Measurements from ENCODE around the gene WT1.
"Not testable (repeated sequence)": the region's sequence is repeated elsewhere in the genome, so short reads cannot be mapped to it uniquely, and the experiment has no call there.

The WT1 gene

GRCh38 chr11:32375826-32376225 is 59.5 kb downstream of the WT1 start:
- Histone ChIP-seq H3K9me3 (ENCODE audit: control extremely low read depth in 1 of 5, control insufficient read depth in 4 of 5, insufficient read depth in 2 of 5, low read depth in 1 of 5, low read length in 4 of 5) (no peaks in the 10 kb centered on the region), H3K4me3 (ENCODE audit: control insufficient read depth in 1 of 7, extremely low read depth in 1 of 7, insufficient read depth in 4 of 7, low read depth in 2 of 7, low read length in 6 of 7) (no peak overlapping the region), H3K4me1 (ENCODE audit: control extremely low read depth in 1 of 4, control insufficient read depth in 4 of 4, insufficient read depth in 4 of 4, low read length in 3 of 4) (peaks cover 0 to 3% (median 1%) of the 10 kb centered on the region in 4 experiments), H3K27me3 (replicated peaks in 2 of 5; ENCODE audit: control insufficient read depth in 4 of 5, insufficient read depth in 5 of 5, low read length in 4 of 5) (no peaks in the 10 kb centered on the region), H3K27ac (ENCODE audit: insufficient read depth in 1 of 2, low read depth in 1 of 2, low read length in 2 of 2, poor library complexity in 1 of 2, severe bottlenecking in 2 of 2) (no peak overlapping the region), H3K36me3 (ENCODE audit: control insufficient read depth in 4 of 4, insufficient read depth in 4 of 4, low read length in 3 of 4) (no peaks in the 10 kb centered on the region)
- ChIA-PET POLR2A (interaction anchor here (0.6 kb wide), 1 partner anchor 232 kb away, joined by 3 read pairs; no protein-coding TSS in a partner anchor), CTCF (interaction anchor here (0.7 to 3.3 kb wide), 12 partner anchors 10 to 412 kb away, joined by 3 to 26 read pairs (median 3); no protein-coding TSS in a partner anchor)
- WGBS (ENCODE audit: insufficient coverage): 100% methylated on average over 1 of the region's 1 CpG
- DNase-seq: no peak

GRCh38 chr11:32374261-32374711 is 61.1 kb downstream of the WT1 start:
- WGBS (ENCODE audit: insufficient coverage): 43% methylated on average over 12 of the region's 13 CpGs
- peak; percentile 76 to 89 (median 86) for DNase-seq
- Histone ChIP-seq H3K9me3 (ENCODE audit: control extremely low read depth in 1 of 5, control insufficient read depth in 4 of 5, insufficient read depth in 2 of 5, low read depth in 1 of 5, low read length in 4 of 5) (no peaks in the 10 kb centered on the region), H3K4me3 (ENCODE audit: control insufficient read depth in 1 of 7, extremely low read depth in 1 of 7, insufficient read depth in 4 of 7, low read depth in 2 of 7, low read length in 6 of 7) (no peak overlapping the region), H3K4me1 (ENCODE audit: control extremely low read depth in 1 of 4, control insufficient read depth in 4 of 4, insufficient read depth in 4 of 4, low read length in 3 of 4) (peaks cover 0 to 3% (median 1%) of the 10 kb centered on the region in 4 experiments), H3K36me3 (ENCODE audit: control insufficient read depth in 4 of 4, insufficient read depth in 4 of 4, low read length in 3 of 4) (no peaks in the 10 kb centered on the region), H3K27ac (ENCODE audit: insufficient read depth in 1 of 2, low read depth in 1 of 2, low read length in 2 of 2, poor library complexity in 1 of 2, severe bottlenecking in 2 of 2) (no peak overlapping the region), H3K27me3 (replicated peaks in 2 of 5; ENCODE audit: control insufficient read depth in 4 of 5, insufficient read depth in 5 of 5, low read length in 4 of 5) (no peaks in the 10 kb centered on the region)
- CTCF ChIA-PET: interaction anchor here (0.7 to 3.3 kb wide), 9 partner anchors 9 to 76 kb away, joined by 3 to 26 read pairs (median 3); no protein-coding TSS in a partner anchor
- POLR2A ChIA-PET: interaction anchor here (0.5 kb wide), 1 partner anchor 273 kb away, joined by 3 read pairs; no protein-coding TSS in a partner anchor

GRCh38 chr11:32369987-32370386 is 65.4 kb downstream of the WT1 start:
- H3K27ac ChIP-seq (ENCODE audit: insufficient read depth in 1 of 2, low read depth in 1 of 2, low read length in 2 of 2, poor library complexity in 1 of 2, severe bottlenecking in 2 of 2); H3K36me3 ChIP-seq (ENCODE audit: control insufficient read depth in 4 of 4, insufficient read depth in 4 of 4, low read length in 3 of 4); H3K4me1 ChIP-seq (ENCODE audit: control extremely low read depth in 1 of 4, control insufficient read depth in 4 of 4, insufficient read depth in 4 of 4, low read length in 3 of 4); H3K27me3 ChIP-seq (replicated peaks in 2 of 5; ENCODE audit: control insufficient read depth in 4 of 5, insufficient read depth in 5 of 5, low read length in 4 of 5); H3K4me3 ChIP-seq (ENCODE audit: control insufficient read depth in 1 of 7, extremely low read depth in 1 of 7, insufficient read depth in 4 of 7, low read depth in 2 of 7, low read length in 6 of 7); POLR2A ChIA-PET; DNase-seq; H3K9me3 ChIP-seq (ENCODE audit: control extremely low read depth in 1 of 5, control insufficient read depth in 4 of 5, insufficient read depth in 2 of 5, low read depth in 1 of 5, low read length in 4 of 5): not testable (repeated sequence)
- CTCF ChIA-PET: interaction anchor here (1.5 kb wide), 1 partner anchor 35 kb away, joined by 3 read pairs; no protein-coding TSS in a partner anchor

GRCh38 chr11:32366666-32367065 is 68.7 kb downstream of the WT1 start:
- WGBS (ENCODE audit: insufficient coverage): no CpG with 5 or more reads among the region's 1 CpG
- CTCF ChIA-PET: interaction anchor here (0.8 kb wide), 1 partner anchor 248 kb away, joined by 3 read pairs; no protein-coding TSS in a partner anchor
- H3K36me3 ChIP-seq (ENCODE audit: control insufficient read depth in 4 of 4, insufficient read depth in 4 of 4, low read length in 3 of 4): no peaks in the 10 kb centered on the region

GRCh38 chr11:32365192-32365591 is 70.1 kb downstream of the WT1 start:
- ChIA-PET POLR2A (no interaction called here), CTCF (interaction anchor here (0.9 to 1.4 kb wide), 3 partner anchors 9 to 53 kb away, joined by 3 to 6 read pairs (median 3); no protein-coding TSS in a partner anchor)
- whole genome bisulfite sequencing (ENCODE audit: insufficient coverage): 95% methylated on average over 3 of the region's 4 CpGs
- H3K27ac ChIP-seq (ENCODE audit: insufficient read depth in 1 of 2, low read depth in 1 of 2, low read length in 2 of 2, poor library complexity in 1 of 2, severe bottlenecking in 2 of 2): no peak overlapping the region
- H3K27me3 ChIP-seq (replicated peaks in 2 of 5; ENCODE audit: control insufficient read depth in 4 of 5, insufficient read depth in 5 of 5, low read length in 4 of 5): no peaks in the 10 kb centered on the region
- H3K4me3 ChIP-seq (ENCODE audit: control insufficient read depth in 1 of 7, extremely low read depth in 1 of 7, insufficient read depth in 4 of 7, low read depth in 2 of 7, low read length in 6 of 7): no peak overlapping the region
- no peak for DNase-seq
- no peaks in the 10 kb centered on the region for H3K36me3 ChIP-seq (ENCODE audit: control insufficient read depth in 4 of 4, insufficient read depth in 4 of 4, low read length in 3 of 4)
- no peaks in the 10 kb centered on the region for H3K4me1 ChIP-seq (ENCODE audit: control extremely low read depth in 1 of 4, control insufficient read depth in 4 of 4, insufficient read depth in 4 of 4, low read length in 3 of 4)
- H3K9me3 ChIP-seq (ENCODE audit: control extremely low read depth in 1 of 5, control insufficient read depth in 4 of 5, insufficient read depth in 2 of 5, low read depth in 1 of 5, low read length in 4 of 5): peaks cover 0 to 8% (median 0%) of the 10 kb centered on the region in 5 experiments

More at GRCh38 chr11:32366666-32367065, 68.7 kb downstream of the WT1 start:
- DNase-seq: no peak
- H3K27ac ChIP-seq (ENCODE audit: insufficient read depth in 1 of 2, low read depth in 1 of 2, low read length in 2 of 2, poor library complexity in 1 of 2, severe bottlenecking in 2 of 2): no peak overlapping the region
- POLR2A ChIA-PET: no interaction called here
- no peak overlapping the region for H3K4me3 ChIP-seq (ENCODE audit: control insufficient read depth in 1 of 7, extremely low read depth in 1 of 7, insufficient read depth in 4 of 7, low read depth in 2 of 7, low read length in 6 of 7)
- H3K4me1 ChIP-seq (ENCODE audit: control extremely low read depth in 1 of 4, control insufficient read depth in 4 of 4, insufficient read depth in 4 of 4, low read length in 3 of 4): no peaks in the 10 kb centered on the region
- peaks cover 0 to 8% (median 0%) of the 10 kb centered on the region in 5 experiments for H3K9me3 ChIP-seq (ENCODE audit: control extremely low read depth in 1 of 5, control insufficient read depth in 4 of 5, insufficient read depth in 2 of 5, low read depth in 1 of 5, low read length in 4 of 5)
- no peaks in the 10 kb centered on the region for H3K27me3 ChIP-seq (replicated peaks in 2 of 5; ENCODE audit: control insufficient read depth in 4 of 5, insufficient read depth in 5 of 5, low read length in 4 of 5)

GRCh38 chr11:32358729-32359128 is 76.6 kb downstream of the WT1 start:
- DNase-seq: no peak
- CTCF ChIA-PET: interaction anchor here (1.0 kb wide), 1 partner anchor 21 kb away, joined by 3 read pairs; no protein-coding TSS in a partner anchor

GRCh38 chr11:32353884-32354283 is 81.5 kb downstream of the WT1 start:
- 77% methylated on average over 5 of the region's 6 CpGs for WGBS (ENCODE audit: insufficient coverage)
- DNase-seq: no peak
- Histone ChIP-seq H3K4me1 (ENCODE audit: control extremely low read depth in 1 of 4, control insufficient read depth in 4 of 4, insufficient read depth in 4 of 4, low read length in 3 of 4) (no peaks in the 10 kb centered on the region), H3K4me3 (ENCODE audit: control insufficient read depth in 1 of 7, extremely low read depth in 1 of 7, insufficient read depth in 4 of 7, low read depth in 2 of 7, low read length in 6 of 7) (no peak overlapping the region), H3K36me3 (ENCODE audit: control insufficient read depth in 4 of 4, insufficient read depth in 4 of 4, low read length in 3 of 4) (no peaks in the 10 kb centered on the region), H3K27ac (ENCODE audit: insufficient read depth in 1 of 2, low read depth in 1 of 2, low read length in 2 of 2, poor library complexity in 1 of 2, severe bottlenecking in 2 of 2) (no peak overlapping the region), H3K27me3 (replicated peaks in 2 of 5; ENCODE audit: control insufficient read depth in 4 of 5, insufficient read depth in 5 of 5, low read length in 4 of 5) (peaks cover 0 to 3% (median 0%) of the 10 kb centered on the region in 5 experiments), H3K9me3 (ENCODE audit: control extremely low read depth in 1 of 5, control insufficient read depth in 4 of 5, insufficient read depth in 2 of 5, low read depth in 1 of 5, low read length in 4 of 5) (no peaks in the 10 kb centered on the region)
- ChIA-PET POLR2A (no interaction called here), CTCF (no interaction called here)

More at GRCh38 chr11:32358729-32359128, 76.6 kb downstream of the WT1 start:
- H3K9me3 ChIP-seq (ENCODE audit: control extremely low read depth in 1 of 5, control insufficient read depth in 4 of 5, insufficient read depth in 2 of 5, low read depth in 1 of 5, low read length in 4 of 5): peaks cover 0 to 4% (median 0%) of the 10 kb centered on the region in 5 experiments
- H3K4me1 ChIP-seq (ENCODE audit: control extremely low read depth in 1 of 4, control insufficient read depth in 4 of 4, insufficient read depth in 4 of 4, low read length in 3 of 4): no peaks in the 10 kb centered on the region
- no peaks in the 10 kb centered on the region for H3K36me3 ChIP-seq (ENCODE audit: control insufficient read depth in 4 of 4, insufficient read depth in 4 of 4, low read length in 3 of 4)
- no peak overlapping the region for H3K27ac ChIP-seq (ENCODE audit: insufficient read depth in 1 of 2, low read depth in 1 of 2, low read length in 2 of 2, poor library complexity in 1 of 2, severe bottlenecking in 2 of 2)
- peaks cover 0 to 5% (median 2%) of the 10 kb centered on the region in 5 experiments for H3K27me3 ChIP-seq (replicated peaks in 2 of 5; ENCODE audit: control insufficient read depth in 4 of 5, insufficient read depth in 5 of 5, low read length in 4 of 5)
- POLR2A ChIA-PET: no interaction called here
- WGBS (ENCODE audit: insufficient coverage): 86% methylated on average over 12 of the region's 13 CpGs
- H3K4me3 ChIP-seq (ENCODE audit: control insufficient read depth in 1 of 7, extremely low read depth in 1 of 7, insufficient read depth in 4 of 7, low read depth in 2 of 7, low read length in 6 of 7): no peak overlapping the region

Measured in common myeloid progenitor, CD34-positive (primary cell).